ENCODE data around the gene MOV10L1. TPM values are rescaled to one million over a fixed set of nuclear protein-coding genes. Genes with fewer than 3 reads are reported as not detected.
"Not testable (repeated sequence)": the region's sequence is repeated elsewhere in the genome, so short reads cannot be mapped to it uniquely, and the experiment has no call there.

Gene MOV10L1
- total RNA-seq, 1 donor from 2014 or later = 3.5 TPM

DNA sequence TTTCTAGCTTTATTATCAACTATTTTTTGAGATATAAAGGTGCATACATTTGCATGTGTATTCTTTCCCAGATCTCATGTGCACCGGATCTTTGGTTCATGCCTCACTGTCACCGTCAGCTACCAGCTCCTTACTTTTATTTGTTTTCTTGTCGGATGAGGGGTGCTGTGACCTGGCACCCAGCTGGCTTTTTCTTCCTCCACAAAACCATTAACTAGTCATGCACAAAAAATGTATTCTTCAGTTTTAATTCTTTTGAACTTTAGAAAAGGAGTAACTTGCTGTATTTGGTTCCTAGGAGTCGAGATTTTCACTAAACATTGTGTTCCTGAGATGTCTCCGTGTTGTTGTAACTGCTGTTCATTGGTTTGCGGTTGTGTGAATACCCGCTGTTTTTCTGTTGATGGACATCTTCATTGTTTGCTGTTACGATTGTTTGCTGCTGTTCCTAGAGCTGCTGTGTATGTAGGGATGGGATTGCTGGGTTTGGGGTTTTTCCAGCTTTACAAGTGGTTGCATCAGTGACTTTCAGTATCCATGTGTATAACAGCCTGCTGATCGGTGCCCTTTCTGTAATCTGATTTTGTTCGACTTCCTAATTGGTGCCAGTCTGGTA is 39.4 kb downstream of the MOV10L1 start:
- DNase-seq (ENCODE audit: low spot score in 2 of 2, unreplicated experiment in 2 of 2) = no peak
- no peak overlapping the region for H3K4me3 Mint-ChIP-seq
- no peaks in the 10 kb centered on the region for H3K36me3 Mint-ChIP-seq
- no peak overlapping the region for H3K27ac Mint-ChIP-seq
- TF ChIP-seq, protein P1, sequence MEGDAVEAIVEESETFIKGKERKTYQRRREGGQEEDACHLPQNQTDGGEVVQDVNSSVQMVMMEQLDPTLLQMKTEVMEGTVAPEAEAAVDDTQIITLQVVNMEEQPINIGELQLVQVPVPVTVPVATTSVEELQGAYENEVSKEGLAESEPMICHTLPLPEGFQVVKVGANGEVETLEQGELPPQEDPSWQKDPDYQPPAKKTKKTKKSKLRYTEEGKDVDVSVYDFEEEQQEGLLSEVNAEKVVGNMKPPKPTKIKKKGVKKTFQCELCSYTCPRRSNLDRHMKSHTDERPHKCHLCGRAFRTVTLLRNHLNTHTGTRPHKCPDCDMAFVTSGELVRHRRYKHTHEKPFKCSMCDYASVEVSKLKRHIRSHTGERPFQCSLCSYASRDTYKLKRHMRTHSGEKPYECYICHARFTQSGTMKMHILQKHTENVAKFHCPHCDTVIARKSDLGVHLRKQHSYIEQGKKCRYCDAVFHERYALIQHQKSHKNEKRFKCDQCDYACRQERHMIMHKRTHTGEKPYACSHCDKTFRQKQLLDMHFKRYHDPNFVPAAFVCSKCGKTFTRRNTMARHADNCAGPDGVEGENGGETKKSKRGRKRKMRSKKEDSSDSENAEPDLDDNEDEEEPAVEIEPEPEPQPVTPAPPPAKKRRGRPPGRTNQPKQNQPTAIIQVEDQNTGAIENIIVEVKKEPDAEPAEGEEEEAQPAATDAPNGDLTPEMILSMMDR (IDR thresholded peaks at IDR 0.05; ENCODE audit: unreplicated experiment) = no peak
- peaks cover 4% of the 10 kb centered on the region for H3K9me3 Mint-ChIP-seq
- peaks cover 7% of the 10 kb centered on the region for H3K27me3 Mint-ChIP-seq (ENCODE audit: low read depth)
- no peaks in the 10 kb centered on the region for H3K4me1 Mint-ChIP-seq

DNA sequence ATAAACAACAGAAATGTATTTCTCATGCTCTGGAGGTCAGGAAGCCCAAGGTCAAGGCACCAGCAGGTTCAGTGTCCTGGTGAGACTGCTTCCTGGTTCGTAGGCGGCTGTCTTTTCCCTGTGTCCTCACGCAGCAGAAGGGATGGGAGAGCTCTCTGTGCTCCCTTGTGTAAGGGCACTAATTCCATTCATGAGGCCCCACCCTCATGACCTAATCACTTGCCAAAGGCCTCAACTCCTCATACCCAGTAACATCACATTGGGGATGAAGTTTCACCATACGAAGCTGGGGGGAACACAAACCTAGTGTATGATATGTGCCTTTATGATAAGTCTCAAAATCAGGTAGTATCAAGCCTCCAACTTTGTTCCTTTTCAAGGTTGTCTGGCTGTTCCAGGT is 42.1 kb downstream of the MOV10L1 start:
- Mint-ChIP-seq H3K36me3 (no peaks in the 10 kb centered on the region), H3K27ac (no peak overlapping the region), H3K4me3 (no peak overlapping the region), H3K9me3 (no peaks in the 10 kb centered on the region), H3K27me3 (ENCODE audit: low read depth) (peaks cover 7% of the 10 kb centered on the region), H3K4me1 (peaks cover 6% of the 10 kb centered on the region)
- DNase-seq (ENCODE audit: low spot score in 2 of 2, unreplicated experiment in 2 of 2) = no peak
- TF ChIP-seq, protein P1 (IDR thresholded peaks at IDR 0.05; ENCODE audit: unreplicated experiment) = no peak

DNA sequence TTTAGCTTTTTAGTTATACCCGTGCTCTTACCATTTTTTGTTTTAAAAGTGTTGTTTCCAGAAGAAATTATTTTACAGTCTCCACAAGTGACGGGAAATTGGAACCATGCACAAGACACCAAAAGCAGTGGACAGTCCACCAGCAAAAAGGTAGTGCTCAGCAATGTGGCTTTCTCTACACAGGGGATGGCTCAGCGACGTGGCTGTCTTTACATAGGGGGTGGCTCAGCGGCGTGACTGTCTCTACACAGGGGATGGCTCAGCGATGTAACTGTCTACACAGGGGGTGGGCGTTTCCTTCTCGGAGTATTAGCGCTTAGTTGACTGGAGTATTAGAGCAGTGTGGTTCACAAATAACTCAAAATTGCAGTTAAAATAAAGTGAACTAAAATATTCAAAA is 44.7 kb downstream of the MOV10L1 start:
- no peak for DNase-seq (ENCODE audit: low spot score in 2 of 2, unreplicated experiment in 2 of 2)
- Mint-ChIP-seq H3K4me1 (peaks cover 6% of the 10 kb centered on the region), H3K36me3 (no peaks in the 10 kb centered on the region), H3K27me3 (ENCODE audit: low read depth) (peaks cover 5% of the 10 kb centered on the region), H3K9me3 (peaks cover 4% of the 10 kb centered on the region), H3K27ac (no peak overlapping the region), H3K4me3 (no peak overlapping the region)
- TF ChIP-seq, protein P1 (IDR thresholded peaks at IDR 0.05; ENCODE audit: unreplicated experiment) = no peak

DNA sequence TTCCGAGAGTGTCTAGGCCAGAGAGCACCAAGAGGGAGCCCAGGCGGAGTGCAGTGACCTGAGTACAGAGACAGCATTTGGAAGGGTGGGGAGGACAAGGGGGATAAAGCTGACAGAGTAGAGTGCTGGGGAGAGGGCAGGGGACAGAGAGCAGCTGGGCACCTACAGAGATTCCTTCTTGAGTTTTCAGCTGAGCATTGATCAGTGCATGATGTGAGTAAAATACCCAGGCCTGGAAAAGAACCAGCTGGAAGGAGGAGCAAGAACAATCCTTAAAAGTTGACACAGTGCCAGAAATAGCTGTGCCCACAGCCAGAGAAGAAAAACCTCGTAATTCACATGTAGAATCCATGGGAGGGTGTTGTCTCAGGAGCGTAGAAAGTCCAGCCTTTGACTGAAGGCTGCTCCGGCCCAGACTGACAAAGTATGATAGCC is 46.8 kb downstream of the MOV10L1 start:
- peaks cover 6% of the 10 kb centered on the region for H3K4me1 Mint-ChIP-seq
- TF ChIP-seq, protein P1 (IDR thresholded peaks at IDR 0.05; ENCODE audit: unreplicated experiment) = no peak
- H3K4me3 Mint-ChIP-seq = no peak overlapping the region
- peaks cover 7% of the 10 kb centered on the region for H3K27me3 Mint-ChIP-seq (ENCODE audit: low read depth)
- H3K9me3 Mint-ChIP-seq = peaks cover 4% of the 10 kb centered on the region
- H3K36me3 Mint-ChIP-seq = no peaks in the 10 kb centered on the region
- peak overlapping the region; percentile 23 for H3K27ac Mint-ChIP-seq
- no peak for DNase-seq (ENCODE audit: low spot score in 2 of 2, unreplicated experiment in 2 of 2)

DNA sequence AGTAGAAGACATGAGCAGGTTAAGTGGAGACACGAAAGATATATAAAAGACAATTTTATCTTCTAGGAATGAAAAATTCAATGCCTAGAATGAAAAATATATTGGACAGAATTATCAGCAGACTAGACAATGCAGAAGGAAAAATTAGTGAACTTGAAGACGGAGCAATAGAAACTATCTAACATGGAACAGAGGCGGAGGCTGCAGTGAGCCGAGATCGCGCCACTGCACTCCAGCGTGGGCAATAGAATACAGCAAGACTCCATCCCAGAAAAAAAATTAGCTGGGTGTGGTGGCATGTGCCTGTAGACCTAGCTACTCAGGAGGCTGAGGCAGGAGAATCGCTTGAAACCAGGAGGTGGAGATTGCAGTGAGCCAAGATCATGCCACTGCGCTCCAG is 47.5 kb downstream of the MOV10L1 start:
- not testable (repeated sequence) for H3K27me3 Mint-ChIP-seq (ENCODE audit: low read depth); DNase-seq (ENCODE audit: low spot score in 2 of 2, unreplicated experiment in 2 of 2); H3K4me3 Mint-ChIP-seq; H3K27ac Mint-ChIP-seq; H3K36me3 Mint-ChIP-seq; H3K9me3 Mint-ChIP-seq
- peaks cover 10% of the 10 kb centered on the region for H3K4me1 Mint-ChIP-seq

DNA sequence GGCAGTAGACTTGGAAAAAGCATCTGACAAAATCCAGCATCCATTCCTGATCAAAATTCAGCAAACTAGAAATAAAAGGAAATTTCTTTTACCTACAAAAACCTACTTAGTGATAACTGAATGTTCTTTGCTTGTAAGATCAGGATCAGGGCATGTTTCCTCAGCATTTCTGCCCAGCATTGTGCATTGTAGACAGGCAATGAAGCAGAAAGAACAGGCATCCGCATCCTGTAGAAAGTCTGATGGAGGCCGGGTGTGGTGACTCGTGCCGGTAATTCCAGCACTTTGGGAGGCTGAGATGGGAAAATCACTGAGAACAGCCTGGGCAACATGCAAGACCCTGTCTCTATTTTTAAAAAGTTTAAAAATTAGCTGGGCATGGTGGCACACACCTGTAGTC is 48.2 kb downstream of the MOV10L1 start:
- peaks cover 4% of the 10 kb centered on the region for H3K9me3 Mint-ChIP-seq
- no peak for DNase-seq (ENCODE audit: low spot score in 2 of 2, unreplicated experiment in 2 of 2)
- TF ChIP-seq, protein P1 (IDR thresholded peaks at IDR 0.05; ENCODE audit: unreplicated experiment) = no peak
- no peak overlapping the region for H3K27ac Mint-ChIP-seq
- H3K36me3 Mint-ChIP-seq = no peaks in the 10 kb centered on the region
- peaks cover 10% of the 10 kb centered on the region for H3K27me3 Mint-ChIP-seq (ENCODE audit: low read depth)
- peaks cover 10% of the 10 kb centered on the region for H3K4me1 Mint-ChIP-seq
- no peak overlapping the region for H3K4me3 Mint-ChIP-seq

Data from mesothelial cell of epicardium (in vitro differentiated cells).